ENCODE data around the gene ST8SIA4. TPM values are rescaled to one million over a fixed set of nuclear protein-coding genes. Genes with fewer than 3 reads are reported as not detected.

ST8SIA4 gene
- total and polyA plus RNA-seq, 2 donors (not counting 3 experiments of a cell fraction or from before 2014, with no cell fraction given) = 4.5 to 25.0 TPM

GRCh38 chr5:100762108-100762507 lies 141.0 kb downstream of the ST8SIA4 start:
- no peak overlapping the region for H3K27ac ChIP-seq (ENCODE audit: insufficient read depth, low read depth, low read length)
- H3K4me1 ChIP-seq (ENCODE audit: control insufficient read depth, extremely low read depth, insufficient read depth, low read length) = no peaks in the 10 kb centered on the region
- intact Hi-C loops (cut with micrococcal nuclease) = no loop called here
- no peak overlapping the region for H2AFZ ChIP-seq (ENCODE audit: low read depth, low read length)
- ChIA-PET POLR2A (no interaction called here), CTCF (interaction anchor here (1.5 kb wide), 1 partner anchor 12 kb away, joined by 5 read pairs; no protein-coding TSS in a partner anchor)
- TF ChIP-seq POLR2A (IDR thresholded peaks at IDR 0.05; ENCODE audit: low read depth, low read length) = no peak
- TF ChIP-seq POLR2AphosphoS5 (IDR thresholded peaks at IDR 0.05; ENCODE audit: insufficient read depth, low read depth, low read length) = no peak
- no peak for TF ChIP-seq GATA2 (IDR thresholded peaks at IDR 0.05; ENCODE audit: insufficient read depth, insufficient read length, low read depth, low read length)
- no peak for TF ChIP-seq MAX (IDR thresholded peaks at IDR 0.05; ENCODE audit: insufficient read depth, insufficient read length)
- TF ChIP-seq MYC (IDR thresholded peaks at IDR 0.05; ENCODE audit: low read depth, low read length) = no peak
- TF ChIP-seq EZH2 (IDR thresholded peaks at IDR 0.05; ENCODE audit: borderline replicate concordance, low read depth, low read length, severe bottlenecking) = no peak
- H3K79me2 ChIP-seq (ENCODE audit: control insufficient read depth, insufficient read depth, low read length) = no peaks in the 10 kb centered on the region
- H3K4me3 ChIP-seq (replicated peaks in 1 of 3; ENCODE audit: insufficient read depth in 1 of 3, low read depth in 1 of 3, low read length in 3 of 3) = no peak overlapping the region
- no peaks in the 10 kb centered on the region for H3K9me1 ChIP-seq (replicated peaks; ENCODE audit: control insufficient read depth, extremely low read depth, insufficient read depth, low read length)
- DNase-seq (ENCODE audit: low read depth, low spot score) (peak; percentile 74), FAIRE-seq (peak; percentile 26)
- no TSS peak for BruUV-seq (replicated peaks)
- no peak overlapping the region for H3K9ac ChIP-seq (replicated peaks; ENCODE audit: extremely low read depth, insufficient read depth, low read length)
- dilution Hi-C loops (cut with MboI; ENCODE audit: extremely low pct_ligation_motif_present, low sequenced_read_pairs) = no loop called here
- H4K20me1 ChIP-seq (replicated peaks; ENCODE audit: control insufficient read depth, extremely low read depth, insufficient read depth, low read length) = no peaks in the 10 kb centered on the region
- H3K9me3 ChIP-seq (replicated peaks; ENCODE audit: control insufficient read depth, insufficient read depth, low read length) = no peaks in the 10 kb centered on the region
- no peaks in the 10 kb centered on the region for H3K27me3 ChIP-seq (ENCODE audit: control insufficient read depth in 2 of 2, insufficient read depth in 2 of 2, low read length in 2 of 2)
- no peaks in the 10 kb centered on the region for H3K36me3 ChIP-seq (ENCODE audit: control insufficient read depth in 2 of 2, extremely low read depth in 1 of 2, insufficient read depth in 2 of 2, low read length in 2 of 2)
- no peak overlapping the region for H3K4me2 ChIP-seq (ENCODE audit: insufficient read depth, low read length)

DNA sequence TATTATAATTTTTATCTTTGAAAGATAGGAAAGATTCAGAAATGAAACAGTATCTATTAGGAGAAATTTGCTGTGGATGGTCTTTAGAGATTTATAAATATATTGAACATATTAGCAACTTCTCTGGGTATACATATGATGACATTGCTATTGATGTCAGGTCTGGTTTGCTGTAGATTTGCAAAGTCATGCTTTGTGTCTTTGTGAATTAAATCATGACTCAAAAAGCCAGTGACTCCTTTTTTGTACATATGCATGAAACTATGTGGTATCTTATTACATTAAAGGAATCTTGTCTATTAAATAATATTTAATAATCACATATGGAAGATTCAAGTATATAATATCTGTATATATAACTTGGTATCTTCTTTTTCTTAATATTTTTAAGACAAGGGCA lies 141.9 kb downstream of the ST8SIA4 start:
- H2AFZ ChIP-seq (ENCODE audit: low read depth, low read length) = no peak overlapping the region
- H3K27ac ChIP-seq (ENCODE audit: insufficient read depth, low read depth, low read length) = no peak overlapping the region
- no peak overlapping the region for H3K4me3 ChIP-seq (replicated peaks in 1 of 3; ENCODE audit: insufficient read depth in 1 of 3, low read depth in 1 of 3, low read length in 3 of 3)
- intact Hi-C loops (cut with micrococcal nuclease) (no loop called here), dilution Hi-C loops (cut with MboI; ENCODE audit: extremely low pct_ligation_motif_present, low sequenced_read_pairs) (no loop called here)
- no peaks in the 10 kb centered on the region for H3K4me1 ChIP-seq (ENCODE audit: control insufficient read depth, extremely low read depth, insufficient read depth, low read length)
- H3K9me1 ChIP-seq (replicated peaks; ENCODE audit: control insufficient read depth, extremely low read depth, insufficient read depth, low read length) = no peaks in the 10 kb centered on the region
- no peak overlapping the region for H3K4me2 ChIP-seq (ENCODE audit: insufficient read depth, low read length)
- FAIRE-seq (no peak), DNase-seq (ENCODE audit: low read depth, low spot score) (no peak)
- H3K27me3 ChIP-seq (ENCODE audit: control insufficient read depth in 2 of 2, insufficient read depth in 2 of 2, low read length in 2 of 2) = no peaks in the 10 kb centered on the region
- H3K79me2 ChIP-seq (ENCODE audit: control insufficient read depth, insufficient read depth, low read length) = no peaks in the 10 kb centered on the region
- H3K9me3 ChIP-seq (replicated peaks; ENCODE audit: control insufficient read depth, insufficient read depth, low read length) = no peaks in the 10 kb centered on the region
- H4K20me1 ChIP-seq (replicated peaks; ENCODE audit: control insufficient read depth, extremely low read depth, insufficient read depth, low read length) = no peaks in the 10 kb centered on the region
- ChIA-PET POLR2A (no interaction called here), CTCF (no interaction called here)
- TF ChIP-seq FOS (IDR thresholded peaks at IDR 0.05; ENCODE audit: borderline replicate concordance, insufficient read depth, low read length) (no peak), MYC (IDR thresholded peaks at IDR 0.05; ENCODE audit: low read depth, low read length) (no peak), POLR2A (IDR thresholded peaks at IDR 0.05; ENCODE audit: low read depth, low read length) (no peak), GATA2 (IDR thresholded peaks at IDR 0.05; ENCODE audit: insufficient read depth, insufficient read length, low read depth, low read length) (no peak), EZH2 (IDR thresholded peaks at IDR 0.05; ENCODE audit: borderline replicate concordance, low read depth, low read length, severe bottlenecking) (no peak), MAX (IDR thresholded peaks at IDR 0.05; ENCODE audit: insufficient read depth, insufficient read length) (no peak), POLR2AphosphoS5 (IDR thresholded peaks at IDR 0.05; ENCODE audit: insufficient read depth, low read depth, low read length) (no peak), JUN (IDR thresholded peaks at IDR 0.05; ENCODE audit: borderline replicate concordance, insufficient read depth, insufficient read length, low read depth) (no peak)
- TF ChIP-seq, protein P1, sequence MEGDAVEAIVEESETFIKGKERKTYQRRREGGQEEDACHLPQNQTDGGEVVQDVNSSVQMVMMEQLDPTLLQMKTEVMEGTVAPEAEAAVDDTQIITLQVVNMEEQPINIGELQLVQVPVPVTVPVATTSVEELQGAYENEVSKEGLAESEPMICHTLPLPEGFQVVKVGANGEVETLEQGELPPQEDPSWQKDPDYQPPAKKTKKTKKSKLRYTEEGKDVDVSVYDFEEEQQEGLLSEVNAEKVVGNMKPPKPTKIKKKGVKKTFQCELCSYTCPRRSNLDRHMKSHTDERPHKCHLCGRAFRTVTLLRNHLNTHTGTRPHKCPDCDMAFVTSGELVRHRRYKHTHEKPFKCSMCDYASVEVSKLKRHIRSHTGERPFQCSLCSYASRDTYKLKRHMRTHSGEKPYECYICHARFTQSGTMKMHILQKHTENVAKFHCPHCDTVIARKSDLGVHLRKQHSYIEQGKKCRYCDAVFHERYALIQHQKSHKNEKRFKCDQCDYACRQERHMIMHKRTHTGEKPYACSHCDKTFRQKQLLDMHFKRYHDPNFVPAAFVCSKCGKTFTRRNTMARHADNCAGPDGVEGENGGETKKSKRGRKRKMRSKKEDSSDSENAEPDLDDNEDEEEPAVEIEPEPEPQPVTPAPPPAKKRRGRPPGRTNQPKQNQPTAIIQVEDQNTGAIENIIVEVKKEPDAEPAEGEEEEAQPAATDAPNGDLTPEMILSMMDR (IDR thresholded peaks at IDR 0.05; ENCODE audit: extremely low read depth in 1 of 2, insufficient read depth in 1 of 2, low read depth in 1 of 2, low read length in 2 of 2) = no peak
- H3K9ac ChIP-seq (replicated peaks; ENCODE audit: extremely low read depth, insufficient read depth, low read length) = no peak overlapping the region
- H3K36me3 ChIP-seq (ENCODE audit: control insufficient read depth in 2 of 2, extremely low read depth in 1 of 2, insufficient read depth in 2 of 2, low read length in 2 of 2) = no peaks in the 10 kb centered on the region
- no TSS peak for BruUV-seq (replicated peaks)

Measured in endothelial cell of umbilical vein (primary cell).